Left lobe of liver (tissue), 2 donors: Measurements from ENCODE around the gene DOCK1. TPM values are rescaled to one million over a fixed set of nuclear protein-coding genes. Genes with fewer than 3 reads are reported as not detected.

Source experiments
- ATAC-seq: fragments of 200-7000 bp; cut with Tn5 transposase; one replicate; pipeline ENCODE4 v1.9.1; 2020; ENCODE audit warnings: mild to moderate bottlenecking, moderate library complexity
- DNase-seq: peaks from one replicate; pipeline ENCODE4 v3.0.0-alpha.2; 2020; ENCODE audit warnings: low spot score
- total RNA-seq: library from RNA; stranded (reverse); gene quantifications from one replicate; pipeline ENCODE4 v1.2.1, GENCODE V29; 2021
- donor health status: DM: no; HTN: no; CAD: no; lungs with moderate emphysema.
- donor health status: DM: no; HTN: yes; CAD: no.

DOCK1 gene
- total RNA-seq, 1 donor from 2014 or later: 14.7 TPM

- no peak for DNase-seq
- peak; percentile 57 for ATAC-seq
These were observed 290.5 kb downstream of the DOCK1 start for GRCh38 chr10:127195571-127196281.

GRCh38 chr10:127196282-127197153 lies 291.3 kb downstream of the DOCK1 start, which contains the start of gene INSYN2A:
Gene INSYN2A (minus strand): TSS chr10:127196591. CDS start chr10:127176395, 20,196 bp downstream.
- no peak for ATAC-seq
- no peak for DNase-seq

GRCh38 chr10:127197154-127197432 lies 291.9 kb downstream of the DOCK1 start:
- ATAC-seq: no peak
- DNase-seq: no peak

- ATAC-seq (no peak), DNase-seq (no peak)
These were observed 293.1 kb downstream of the DOCK1 start for GRCh38 chr10:127198307-127198706.

- no peak for ATAC-seq
- DNase-seq: no peak
These were observed 293.5 kb downstream of the DOCK1 start for GRCh38 chr10:127198721-127199120.

GRCh38 chr10:127200646-127201045 lies 295.4 kb downstream of the DOCK1 start:
- DNase-seq (no peak), ATAC-seq (no peak)

- no peak for DNase-seq
- ATAC-seq: no peak
These were observed 297.8 kb downstream of the DOCK1 start for GRCh38 chr10:127203067-127203466.

GRCh38 chr10:127207081-127207480 lies 301.9 kb downstream of the DOCK1 start:
- DNase-seq (no peak), ATAC-seq (no peak)

GRCh38 chr10:127210936-127211466 lies 305.8 kb downstream of the DOCK1 start:
- ATAC-seq: no peak
- DNase-seq: no peak

- no peak for DNase-seq
- ATAC-seq: no peak
These were observed 310.6 kb downstream of the DOCK1 start for GRCh38 chr10:127215866-127216265.

- DNase-seq: no peak
- ATAC-seq: no peak
These were observed 311.0 kb downstream of the DOCK1 start for GRCh38 chr10:127216274-127216673.

- ATAC-seq: no peak
- DNase-seq: no peak
These were observed 311.6 kb downstream of the DOCK1 start for GRCh38 chr10:127216786-127217185.

- ATAC-seq (no peak), DNase-seq (no peak)
These were observed 313.4 kb downstream of the DOCK1 start for GRCh38 chr10:127218658-127219057.

- DNase-seq (no peak), ATAC-seq (no peak)
These were observed 316.1 kb downstream of the DOCK1 start for GRCh38 chr10:127221281-127221680.

- no peak for ATAC-seq
These were observed 321.8 kb downstream of the DOCK1 start for GRCh38 chr10:127227027-127227426.

GRCh38 chr10:127227663-127228062 lies 322.4 kb downstream of the DOCK1 start:
- peak; percentile 86 for ATAC-seq
- peak; percentile 64 for DNase-seq

More at GRCh38 chr10:127227027-127227426, 321.8 kb downstream of the DOCK1 start:
- no peak for DNase-seq

GRCh38 chr10:127228195-127228787 lies 323.1 kb downstream of the DOCK1 start:
- peak; percentile 53 for DNase-seq
- peak; percentile 75 for ATAC-seq

- DNase-seq: no peak
- ATAC-seq: no peak
These were observed 329.1 kb downstream of the DOCK1 start for GRCh38 chr10:127234306-127234800.

GRCh38 chr10:127236266-127236665 lies 331.0 kb downstream of the DOCK1 start:
- DNase-seq (no peak), ATAC-seq (no peak)

GRCh38 chr10:127242914-127243313 lies 337.7 kb downstream of the DOCK1 start:
- no peak for ATAC-seq
- no peak for DNase-seq
